Head of caudate nucleus (tissue), 42 donors: ENCODE data around the gene SYN1.
A peak's percentile ranks its signal among the peaks of the same experiment; 100 is the strongest.

Experiments used
- DNase-seq, 42 donors: peaks; one replicate each; pipeline versions ENCODE4 v3.0.0 to v3.0.0-alpha.2; 2020 to 2021; ENCODE audit warnings: mixed read lengths in 7 of 42
- intact Hi-C: fragments of 100-400 bp; cut with DNase I; formaldehyde crosslinking; loops from one replicate; pipeline ENCODE4 v1.15.0; 2022

The SYN1 gene

GRCh38 chrX:47638816-47639215 lies 19.2 kb upstream of the SYN1 start:
- intact Hi-C loops = no loop called here
- no peak for DNase-seq

DNA sequence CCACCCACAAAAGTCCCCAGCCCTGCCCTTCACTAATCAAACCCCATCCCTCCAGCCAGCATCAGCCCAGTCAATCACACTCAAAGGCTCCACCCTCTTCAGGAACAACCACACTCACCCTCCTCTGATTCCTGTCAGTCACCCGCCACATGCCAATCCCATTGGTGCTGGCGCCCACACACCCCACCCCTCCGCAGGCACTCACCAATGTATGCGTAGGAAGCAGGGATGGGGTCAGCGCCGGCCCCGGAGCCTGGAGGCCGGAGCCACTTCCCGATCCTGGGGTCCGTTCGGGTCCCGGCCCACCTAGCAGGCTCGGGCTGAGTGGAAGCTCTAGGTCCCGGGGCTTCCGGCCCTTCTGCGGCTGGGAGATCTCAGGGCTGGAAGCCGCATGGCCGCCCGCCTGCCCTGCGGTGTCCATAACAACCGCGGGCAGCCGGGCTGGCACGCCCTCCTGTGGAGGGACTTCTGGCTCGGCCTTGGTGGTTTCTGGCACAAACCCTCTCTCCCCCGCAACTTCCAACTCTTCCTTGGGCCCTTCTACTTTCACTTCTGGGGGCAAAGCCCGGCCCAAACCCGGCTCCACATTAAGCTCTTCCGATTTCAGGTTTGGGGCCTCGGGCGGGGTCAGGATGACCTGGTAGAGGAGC lies 18.0 kb upstream of the SYN1 start:
- intact Hi-C loops = no loop called here
- DNase-seq = peak in 39 of 42 donors; percentile 20 to 78 (median 54)

- DNase-seq = no peak
- intact Hi-C loops = no loop called here
These were observed 15.4 kb upstream of the SYN1 start for GRCh38 chrX:47634871-47635575.

DNA sequence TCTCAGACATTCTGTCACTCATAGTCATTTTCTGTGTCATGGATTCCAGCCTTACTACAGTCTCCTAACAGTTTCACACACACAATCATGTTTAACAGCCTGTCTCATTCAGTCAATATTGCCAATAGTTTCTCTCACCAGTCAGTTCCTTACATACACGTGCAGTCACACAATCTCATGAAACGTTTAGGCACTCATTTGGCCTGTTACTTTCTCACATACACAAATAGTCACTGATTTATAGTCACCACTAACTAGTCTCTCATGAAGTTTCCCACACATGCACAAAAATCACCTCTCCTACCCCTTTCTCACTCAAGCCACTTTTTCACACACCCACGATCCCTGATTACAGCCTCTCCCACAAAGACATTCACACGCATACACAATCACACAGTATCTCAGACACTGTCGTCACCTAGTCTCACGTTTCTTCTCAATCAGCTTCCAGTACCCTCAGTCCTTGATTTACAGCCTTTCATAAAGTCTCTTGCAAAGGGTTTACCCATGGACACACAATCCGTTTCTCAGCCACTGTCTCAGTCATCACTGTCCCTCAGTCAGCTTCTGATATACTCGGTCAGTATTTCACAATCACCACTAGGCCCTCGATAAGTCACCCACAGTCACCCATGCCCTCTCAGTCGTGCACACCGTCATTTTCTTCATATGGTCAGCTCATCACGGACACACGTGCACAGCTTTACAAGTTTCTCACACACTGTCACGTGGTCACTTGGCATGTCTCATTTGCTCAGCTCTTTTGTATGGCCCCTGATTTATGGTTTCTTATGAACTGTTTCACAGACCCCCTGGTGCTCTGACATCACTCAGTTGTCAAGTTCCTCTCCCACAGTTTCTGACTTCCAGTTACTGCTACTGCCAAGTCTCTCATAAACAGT lies 14.3 kb upstream of the SYN1 start:
- DNase-seq = no peak
- intact Hi-C loops = no loop called here

GRCh38 chrX:47632666-47633065 lies 13.0 kb upstream of the SYN1 start:
- no peak for DNase-seq
- intact Hi-C loops = no loop called here

DNA sequence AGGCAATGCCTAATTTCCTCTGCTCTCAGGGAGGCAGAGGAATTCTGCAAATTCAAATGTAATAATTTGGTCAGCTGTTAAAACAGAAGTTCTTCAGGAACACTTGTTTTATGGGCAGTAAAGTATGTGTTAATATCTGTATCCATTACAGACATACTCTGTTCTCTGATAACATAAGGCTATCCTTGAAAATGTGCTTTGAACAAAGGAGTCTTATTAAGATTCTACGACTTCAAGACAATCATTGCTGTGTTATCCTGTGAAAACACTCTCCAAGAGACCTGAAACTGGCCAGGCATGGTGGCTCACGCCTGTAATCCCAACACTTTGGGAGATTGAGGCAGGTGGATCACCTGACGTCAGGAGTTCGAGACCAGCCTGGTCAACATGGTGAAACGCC lies 12.0 kb upstream of the SYN1 start:
- no peak for DNase-seq
- intact Hi-C loops = no loop called here

DNA sequence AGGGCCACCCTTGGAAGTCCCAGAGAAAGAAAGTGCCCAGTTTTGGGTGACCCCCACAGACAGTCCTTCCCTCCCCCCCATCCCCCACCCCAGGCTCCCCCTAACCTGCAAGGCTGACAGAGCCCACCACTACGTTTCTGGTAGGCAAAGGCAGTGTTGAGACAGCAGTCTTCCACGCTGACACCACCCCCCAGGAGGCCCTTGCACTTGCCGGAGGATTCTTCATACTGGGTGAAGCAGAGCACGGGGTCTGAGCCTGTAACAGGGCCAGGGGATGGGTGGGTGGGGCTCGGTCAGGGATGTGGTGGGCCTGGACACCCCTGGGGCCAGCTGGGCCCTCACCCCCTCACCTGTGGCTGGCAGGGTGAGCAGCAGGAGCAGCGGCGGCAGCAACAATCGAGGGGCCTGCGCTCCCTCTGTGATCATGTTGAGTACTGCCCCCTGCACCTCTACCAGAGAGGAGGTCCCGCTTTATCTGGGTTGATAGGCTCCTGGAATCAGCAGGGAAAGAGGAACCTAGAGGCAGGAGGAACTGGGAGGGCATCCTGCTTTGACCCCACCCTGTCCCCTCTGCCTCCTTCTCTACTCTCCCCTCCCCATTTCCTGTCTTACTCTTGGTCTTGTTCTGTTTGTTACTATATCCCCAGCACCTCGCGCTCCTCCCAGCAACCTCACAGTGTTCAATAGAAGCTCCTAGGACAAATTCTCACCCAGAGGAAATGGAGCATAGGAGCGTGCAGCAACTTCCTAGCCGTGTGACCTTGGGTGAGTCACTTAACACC lies 10.0 kb upstream of the SYN1 start, which contains the start of gene CFP:
CFP (minus strand) TSS at position 512 of the 782 bp plus-strand sequence; CDS start at position 426, 86 bp downstream.
- intact Hi-C loops = no loop called here
- DNase-seq = no peak

GRCh38 chrX:47628982-47629381 lies 9.3 kb upstream of the SYN1 start:
- intact Hi-C loops = no loop called here
- no peak for DNase-seq

GRCh38 chrX:47625365-47625764 lies 5.7 kb upstream of the SYN1 start:
- intact Hi-C loops = no loop called here
- DNase-seq = no peak

GRCh38 chrX:47623540-47624027 lies 3.9 kb upstream of the SYN1 start:
- intact Hi-C loops = no loop called here
- DNase-seq = peak in 41 of 42 donors; percentile 7 to 80 (median 49)

DNA sequence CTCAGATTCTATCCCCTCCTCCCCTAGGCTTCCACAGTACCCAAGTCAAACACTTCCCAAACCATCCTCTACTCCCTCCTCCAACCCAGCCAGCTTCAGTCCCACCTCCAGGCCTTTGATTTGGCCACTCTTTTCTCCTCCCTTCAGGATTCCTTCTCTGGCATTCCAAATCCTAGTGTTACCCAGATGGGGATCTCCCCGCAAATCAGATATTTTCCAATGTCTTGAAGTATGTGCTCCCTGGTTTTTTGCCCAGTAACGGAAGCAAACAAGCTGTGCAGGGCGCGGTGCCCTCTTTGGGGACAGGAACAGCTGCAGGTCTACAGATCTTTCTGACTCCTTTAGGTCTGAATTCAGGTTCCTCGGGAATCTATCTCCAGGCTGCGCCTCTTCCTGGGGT lies 2.2 kb upstream of the SYN1 start:
- intact Hi-C loops = no loop called here
- peak in 1 of 42 donors; percentile 3 for DNase-seq

GRCh38 chrX:47620303-47620685 lies 637 bp upstream of the SYN1 start:
- intact Hi-C loops = no loop called here
- peak in 32 of 42 donors; percentile 13 to 80 (median 40) for DNase-seq

- intact Hi-C loops = no loop called here
These were observed 653 bp downstream of the SYN1 start for GRCh38 chrX:47618923-47619485.

DNA sequence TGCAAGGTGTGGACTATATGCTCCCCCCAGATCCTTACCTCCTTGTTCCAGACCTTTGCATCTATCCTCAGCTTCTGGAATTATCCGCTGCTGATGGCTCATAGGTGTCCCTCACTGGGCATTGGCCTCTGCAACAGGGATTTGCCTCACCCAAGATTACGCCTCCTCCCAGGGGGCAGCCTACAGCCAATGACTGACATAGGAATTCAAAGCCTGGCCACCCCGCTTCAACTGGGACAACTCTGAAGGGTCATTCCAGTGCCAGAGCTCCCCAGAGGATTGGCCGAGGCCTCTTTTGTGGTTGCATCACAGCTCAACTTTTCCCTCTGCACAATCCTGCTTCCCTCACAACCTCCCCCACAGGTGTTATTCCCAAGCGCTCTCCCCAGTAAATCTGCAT lies 5.0 kb downstream of the SYN1 start:
- DNase-seq = peak in 4 of 42 donors; percentile 5 to 34 (median 11)
- intact Hi-C loops = no loop called here

More at GRCh38 chrX:47618923-47619485, 653 bp downstream of the SYN1 start:
- peak in 1 of 42 donors; percentile 14 for DNase-seq

DNA sequence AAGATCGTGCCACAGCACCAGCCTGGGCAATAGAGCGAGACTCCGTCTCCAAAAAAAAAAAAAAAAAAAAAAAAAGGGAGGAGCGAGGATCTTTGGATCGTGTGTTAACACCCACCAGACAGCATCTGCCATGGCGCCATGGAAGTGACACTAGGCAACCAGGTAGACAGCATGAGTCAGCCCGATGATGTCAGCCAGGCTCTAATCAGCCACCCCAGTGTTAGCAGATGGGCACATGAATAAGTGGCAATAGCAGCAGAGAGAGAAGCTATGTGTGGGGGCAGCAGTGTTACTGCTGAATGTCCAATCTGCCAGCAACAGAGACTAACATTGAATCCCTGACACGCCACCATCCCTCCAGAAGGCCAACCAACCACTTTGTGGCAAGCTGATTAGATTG lies 6.6 kb downstream of the SYN1 start:
- peak in 34 of 42 donors; percentile 6 to 80 (median 41) for DNase-seq
- intact Hi-C loops = no loop called here

DNA sequence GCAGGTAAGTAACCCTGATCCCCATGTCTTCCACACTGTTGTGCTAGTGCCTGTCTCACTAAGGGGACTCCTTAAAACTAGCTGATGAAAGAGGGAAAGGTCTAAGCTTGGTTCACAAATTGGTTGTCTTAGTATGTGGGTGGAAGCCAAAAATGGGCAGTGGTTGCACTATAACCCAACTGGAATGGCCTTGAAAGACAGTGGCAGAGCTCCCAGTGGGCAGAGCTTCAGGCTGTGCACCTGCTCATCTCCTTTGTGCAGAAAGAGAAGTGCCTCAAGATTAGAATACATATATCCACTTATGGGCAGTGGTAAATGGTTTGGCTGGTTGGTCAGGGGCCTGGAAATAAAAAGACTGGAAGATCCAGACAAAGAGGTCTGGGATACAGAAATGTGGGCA lies 7.2 kb downstream of the SYN1 start:
- peak in 2 of 42 donors; percentile 9 to 16 for DNase-seq

GRCh38 chrX:47611926-47612325 lies 7.7 kb downstream of the SYN1 start:
- intact Hi-C loops = no loop called here

More for the DNA sequence above, 7.2 kb downstream of the SYN1 start:
- intact Hi-C loops = no loop called here

GRCh38 chrX:47611489-47611888 lies 8.2 kb downstream of the SYN1 start:
- intact Hi-C loops = no loop called here
- DNase-seq = no peak

More at GRCh38 chrX:47611926-47612325, 7.7 kb downstream of the SYN1 start:
- peak in 2 of 42 donors; percentile 11 to 29 for DNase-seq
